ENCODE results near the gene ZNF474. TPM values are rescaled to one million over a fixed set of nuclear protein-coding genes. Genes with fewer than 3 reads are reported as not detected.

Gene ZNF474
- total RNA-seq, 1 experiment from 2014 or later, result not detected

DNA sequence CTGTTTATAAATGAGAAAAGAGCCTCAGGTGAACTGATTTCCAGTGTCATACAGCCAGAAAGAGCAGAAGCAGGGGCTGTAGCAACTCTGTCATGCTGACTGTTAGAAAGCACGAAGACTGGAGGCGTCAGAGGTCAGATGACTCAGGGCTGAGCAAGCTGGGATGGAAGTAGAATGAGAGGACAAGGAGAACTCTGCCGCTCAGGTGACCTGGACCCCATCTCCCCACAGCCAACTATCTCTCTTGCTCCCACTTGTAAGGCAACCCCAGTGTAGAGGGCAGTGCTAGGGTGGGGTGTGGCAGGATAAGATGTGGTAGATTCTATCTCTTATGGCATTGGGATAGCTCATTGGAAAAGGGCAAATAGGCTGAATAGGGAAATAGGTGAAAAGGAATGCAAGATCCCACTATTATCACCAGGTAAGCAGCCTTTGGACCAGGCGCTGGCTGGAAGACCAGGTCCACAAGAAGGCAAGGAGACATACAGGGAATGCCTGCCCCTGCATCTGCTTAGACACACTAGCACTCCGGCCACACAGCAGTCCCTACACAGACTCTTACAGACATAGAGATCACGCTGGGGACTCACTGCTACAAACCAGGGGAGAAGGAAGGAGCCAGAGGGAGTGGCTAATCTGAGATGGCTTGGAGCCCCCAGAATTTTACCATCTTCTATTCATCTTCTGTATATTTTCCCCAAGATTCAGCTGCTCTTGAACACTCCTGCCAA, 30.1 kb upstream of the ZNF474 start (continued):
- TF ChIP-seq, protein P1, sequence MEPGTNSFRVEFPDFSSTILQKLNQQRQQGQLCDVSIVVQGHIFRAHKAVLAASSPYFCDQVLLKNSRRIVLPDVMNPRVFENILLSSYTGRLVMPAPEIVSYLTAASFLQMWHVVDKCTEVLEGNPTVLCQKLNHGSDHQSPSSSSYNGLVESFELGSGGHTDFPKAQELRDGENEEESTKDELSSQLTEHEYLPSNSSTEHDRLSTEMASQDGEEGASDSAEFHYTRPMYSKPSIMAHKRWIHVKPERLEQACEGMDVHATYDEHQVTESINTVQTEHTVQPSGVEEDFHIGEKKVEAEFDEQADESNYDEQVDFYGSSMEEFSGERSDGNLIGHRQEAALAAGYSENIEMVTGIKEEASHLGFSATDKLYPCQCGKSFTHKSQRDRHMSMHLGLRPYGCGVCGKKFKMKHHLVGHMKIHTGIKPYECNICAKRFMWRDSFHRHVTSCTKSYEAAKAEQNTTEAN (CRISPR knock-in tag; IDR thresholded peaks at IDR 0.05), result no peak
- TF ChIP-seq TCF7 (CRISPR knock-in tag; IDR thresholded peaks at IDR 0.05; ENCODE audit: low read depth) (no peak), FOXK1 (CRISPR knock-in tag; IDR thresholded peaks at IDR 0.05) (no peak), GABPB1 (CRISPR knock-in tag; IDR thresholded peaks at IDR 0.05) (no peak), CBFB (CRISPR knock-in tag; IDR thresholded peaks at IDR 0.05; ENCODE audit: low read depth) (no peak), KAT7 (CRISPR knock-in tag; IDR thresholded peaks at IDR 0.05; ENCODE audit: borderline replicate concordance) (no peak)
- TF ChIP-seq, protein P2, sequence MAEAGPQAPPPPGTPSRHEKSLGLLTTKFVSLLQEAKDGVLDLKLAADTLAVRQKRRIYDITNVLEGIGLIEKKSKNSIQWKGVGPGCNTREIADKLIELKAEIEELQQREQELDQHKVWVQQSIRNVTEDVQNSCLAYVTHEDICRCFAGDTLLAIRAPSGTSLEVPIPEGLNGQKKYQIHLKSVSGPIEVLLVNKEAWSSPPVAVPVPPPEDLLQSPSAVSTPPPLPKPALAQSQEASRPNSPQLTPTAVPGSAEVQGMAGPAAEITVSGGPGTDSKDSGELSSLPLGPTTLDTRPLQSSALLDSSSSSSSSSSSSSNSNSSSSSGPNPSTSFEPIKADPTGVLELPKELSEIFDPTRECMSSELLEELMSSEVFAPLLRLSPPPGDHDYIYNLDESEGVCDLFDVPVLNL (CRISPR knock-in tag; IDR thresholded peaks at IDR 0.05; ENCODE audit: borderline replicate concordance, low read depth), result no peak
- TF ChIP-seq, protein P3, sequence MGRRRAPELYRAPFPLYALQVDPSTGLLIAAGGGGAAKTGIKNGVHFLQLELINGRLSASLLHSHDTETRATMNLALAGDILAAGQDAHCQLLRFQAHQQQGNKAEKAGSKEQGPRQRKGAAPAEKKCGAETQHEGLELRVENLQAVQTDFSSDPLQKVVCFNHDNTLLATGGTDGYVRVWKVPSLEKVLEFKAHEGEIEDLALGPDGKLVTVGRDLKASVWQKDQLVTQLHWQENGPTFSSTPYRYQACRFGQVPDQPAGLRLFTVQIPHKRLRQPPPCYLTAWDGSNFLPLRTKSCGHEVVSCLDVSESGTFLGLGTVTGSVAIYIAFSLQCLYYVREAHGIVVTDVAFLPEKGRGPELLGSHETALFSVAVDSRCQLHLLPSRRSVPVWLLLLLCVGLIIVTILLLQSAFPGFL (CRISPR knock-in tag; IDR thresholded peaks at IDR 0.05; ENCODE audit: borderline replicate concordance), result no peak

DNA sequence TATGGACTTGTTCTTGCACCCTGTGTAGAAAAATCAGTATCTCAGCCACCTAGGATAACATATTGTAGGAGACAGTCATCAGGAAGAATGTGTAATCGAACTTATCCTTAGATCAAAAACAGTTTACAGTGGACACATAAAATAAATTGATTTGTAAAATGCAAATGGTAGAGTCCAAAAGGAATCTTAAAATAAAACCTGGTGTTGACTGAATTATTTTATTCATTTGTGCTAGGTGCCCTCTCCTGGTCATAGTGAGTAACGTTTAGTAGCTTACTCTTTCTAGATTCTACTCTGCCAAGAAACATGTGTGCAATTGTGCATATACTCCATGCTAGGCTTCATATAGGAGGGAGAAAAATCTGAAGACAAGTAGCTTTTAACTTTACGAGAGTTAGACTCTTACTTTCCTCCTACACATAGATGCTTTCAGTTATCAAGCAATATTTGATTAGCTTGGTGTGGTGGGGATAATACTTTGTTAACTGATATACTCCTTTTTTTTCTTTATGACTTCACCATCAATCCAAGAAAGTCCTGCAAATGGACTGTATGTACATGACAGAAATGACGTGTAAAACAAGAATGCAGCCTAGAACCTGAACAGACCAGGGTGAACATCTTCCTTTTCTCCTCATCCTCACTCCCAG, 27.6 kb upstream of the ZNF474 start:
- ChIA-PET CTCF (interaction anchor here (0.6 to 3.5 kb wide), 19 partner anchors 9 to 135 kb away, joined by 3 to 32 read pairs (median 4); partner anchors contain the start of genes LOX and ZNF474), POLR2A (no interaction called here)
- DNase-seq (ENCODE audit: low spot score), result no peak
- TF ChIP-seq, protein P4, sequence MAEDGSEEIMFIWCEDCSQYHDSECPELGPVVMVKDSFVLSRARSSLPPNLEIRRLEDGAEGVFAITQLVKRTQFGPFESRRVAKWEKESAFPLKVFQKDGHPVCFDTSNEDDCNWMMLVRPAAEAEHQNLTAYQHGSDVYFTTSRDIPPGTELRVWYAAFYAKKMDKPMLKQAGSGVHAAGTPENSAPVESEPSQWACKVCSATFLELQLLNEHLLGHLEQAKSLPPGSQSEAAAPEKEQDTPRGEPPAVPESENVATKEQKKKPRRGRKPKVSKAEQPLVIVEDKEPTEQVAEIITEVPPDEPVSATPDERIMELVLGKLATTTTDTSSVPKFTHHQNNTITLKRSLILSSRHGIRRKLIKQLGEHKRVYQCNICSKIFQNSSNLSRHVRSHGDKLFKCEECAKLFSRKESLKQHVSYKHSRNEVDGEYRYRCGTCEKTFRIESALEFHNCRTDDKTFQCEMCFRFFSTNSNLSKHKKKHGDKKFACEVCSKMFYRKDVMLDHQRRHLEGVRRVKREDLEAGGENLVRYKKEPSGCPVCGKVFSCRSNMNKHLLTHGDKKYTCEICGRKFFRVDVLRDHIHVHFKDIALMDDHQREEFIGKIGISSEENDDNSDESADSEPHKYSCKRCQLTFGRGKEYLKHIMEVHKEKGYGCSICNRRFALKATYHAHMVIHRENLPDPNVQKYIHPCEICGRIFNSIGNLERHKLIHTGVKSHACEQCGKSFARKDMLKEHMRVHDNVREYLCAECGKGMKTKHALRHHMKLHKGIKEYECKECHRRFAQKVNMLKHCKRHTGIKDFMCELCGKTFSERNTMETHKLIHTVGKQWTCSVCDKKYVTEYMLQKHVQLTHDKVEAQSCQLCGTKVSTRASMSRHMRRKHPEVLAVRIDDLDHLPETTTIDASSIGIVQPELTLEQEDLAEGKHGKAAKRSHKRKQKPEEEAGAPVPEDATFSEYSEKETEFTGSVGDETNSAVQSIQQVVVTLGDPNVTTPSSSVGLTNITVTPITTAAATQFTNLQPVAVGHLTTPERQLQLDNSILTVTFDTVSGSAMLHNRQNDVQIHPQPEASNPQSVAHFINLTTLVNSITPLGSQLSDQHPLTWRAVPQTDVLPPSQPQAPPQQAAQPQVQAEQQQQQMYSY (CRISPR knock-in tag; IDR thresholded peaks at IDR 0.05), result no peak
- TF ChIP-seq SMAD3 (CRISPR knock-in tag; IDR thresholded peaks at IDR 0.05; ENCODE audit: borderline replicate concordance), result no peak
- TF ChIP-seq PRRX2 (CRISPR knock-in tag; IDR thresholded peaks at IDR 0.05), result no peak
- TF ChIP-seq JUN (CRISPR knock-in tag; IDR thresholded peaks at IDR 0.05), result no peak
- no peak for TF ChIP-seq ZNF671 (CRISPR knock-in tag; IDR thresholded peaks at IDR 0.05)
- no peak for TF ChIP-seq ESRRA (CRISPR knock-in tag; IDR thresholded peaks at IDR 0.05; ENCODE audit: borderline replicate concordance)
- TF ChIP-seq JAZF1 (CRISPR knock-in tag; IDR thresholded peaks at IDR 0.05), result no peak
- TF ChIP-seq, protein P5, sequence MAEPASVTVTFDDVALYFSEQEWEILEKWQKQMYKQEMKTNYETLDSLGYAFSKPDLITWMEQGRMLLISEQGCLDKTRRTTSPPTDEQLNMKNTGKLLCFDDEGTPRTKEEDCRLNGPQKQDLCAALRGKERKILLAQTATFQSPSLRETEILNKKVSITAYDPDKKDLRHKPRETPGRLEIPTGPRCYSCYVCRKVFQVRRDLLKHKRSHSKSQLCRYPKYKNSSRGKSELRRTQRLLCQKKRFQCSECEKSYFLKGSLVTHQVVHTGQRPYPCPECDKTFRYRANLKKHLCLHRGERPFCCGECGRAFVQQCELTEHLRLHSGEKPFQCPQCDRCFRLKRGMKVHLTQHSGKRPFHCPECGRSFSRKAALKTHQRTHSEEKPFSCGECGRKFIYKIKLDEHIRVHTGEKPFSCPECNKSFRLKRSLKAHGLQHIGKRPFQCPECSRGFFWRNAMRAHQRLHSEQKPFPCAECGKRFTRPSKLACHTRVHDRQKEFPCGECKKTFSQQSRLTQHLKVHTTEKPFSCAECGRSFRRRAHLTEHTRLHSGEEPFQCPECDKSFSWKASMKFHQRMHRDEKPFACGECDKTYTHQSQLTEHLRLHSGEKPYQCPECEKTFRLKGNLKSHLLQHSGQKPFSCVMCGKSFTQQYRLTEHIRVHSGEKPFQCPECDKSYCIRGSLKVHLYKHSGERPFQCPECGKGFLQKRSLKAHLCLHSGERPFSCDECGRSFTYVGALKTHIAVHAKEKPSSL (CRISPR knock-in tag; conservative IDR thresholded peaks at IDR 0.05), result no peak
- TF ChIP-seq GABPB1 (CRISPR knock-in tag; IDR thresholded peaks at IDR 0.05), result no peak
- no peak for TF ChIP-seq GTF2I (CRISPR knock-in tag; conservative IDR thresholded peaks at IDR 0.05)
- TF ChIP-seq, protein P6, sequence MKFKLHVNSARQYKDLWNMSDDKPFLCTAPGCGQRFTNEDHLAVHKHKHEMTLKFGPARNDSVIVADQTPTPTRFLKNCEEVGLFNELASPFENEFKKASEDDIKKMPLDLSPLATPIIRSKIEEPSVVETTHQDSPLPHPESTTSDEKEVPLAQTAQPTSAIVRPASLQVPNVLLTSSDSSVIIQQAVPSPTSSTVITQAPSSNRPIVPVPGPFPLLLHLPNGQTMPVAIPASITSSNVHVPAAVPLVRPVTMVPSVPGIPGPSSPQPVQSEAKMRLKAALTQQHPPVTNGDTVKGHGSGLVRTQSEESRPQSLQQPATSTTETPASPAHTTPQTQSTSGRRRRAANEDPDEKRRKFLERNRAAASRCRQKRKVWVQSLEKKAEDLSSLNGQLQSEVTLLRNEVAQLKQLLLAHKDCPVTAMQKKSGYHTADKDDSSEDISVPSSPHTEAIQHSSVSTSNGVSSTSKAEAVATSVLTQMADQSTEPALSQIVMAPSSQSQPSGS (CRISPR knock-in tag; IDR thresholded peaks at IDR 0.05; ENCODE audit: borderline replicate concordance, low read depth), result no peak
- TF ChIP-seq, protein P7, sequence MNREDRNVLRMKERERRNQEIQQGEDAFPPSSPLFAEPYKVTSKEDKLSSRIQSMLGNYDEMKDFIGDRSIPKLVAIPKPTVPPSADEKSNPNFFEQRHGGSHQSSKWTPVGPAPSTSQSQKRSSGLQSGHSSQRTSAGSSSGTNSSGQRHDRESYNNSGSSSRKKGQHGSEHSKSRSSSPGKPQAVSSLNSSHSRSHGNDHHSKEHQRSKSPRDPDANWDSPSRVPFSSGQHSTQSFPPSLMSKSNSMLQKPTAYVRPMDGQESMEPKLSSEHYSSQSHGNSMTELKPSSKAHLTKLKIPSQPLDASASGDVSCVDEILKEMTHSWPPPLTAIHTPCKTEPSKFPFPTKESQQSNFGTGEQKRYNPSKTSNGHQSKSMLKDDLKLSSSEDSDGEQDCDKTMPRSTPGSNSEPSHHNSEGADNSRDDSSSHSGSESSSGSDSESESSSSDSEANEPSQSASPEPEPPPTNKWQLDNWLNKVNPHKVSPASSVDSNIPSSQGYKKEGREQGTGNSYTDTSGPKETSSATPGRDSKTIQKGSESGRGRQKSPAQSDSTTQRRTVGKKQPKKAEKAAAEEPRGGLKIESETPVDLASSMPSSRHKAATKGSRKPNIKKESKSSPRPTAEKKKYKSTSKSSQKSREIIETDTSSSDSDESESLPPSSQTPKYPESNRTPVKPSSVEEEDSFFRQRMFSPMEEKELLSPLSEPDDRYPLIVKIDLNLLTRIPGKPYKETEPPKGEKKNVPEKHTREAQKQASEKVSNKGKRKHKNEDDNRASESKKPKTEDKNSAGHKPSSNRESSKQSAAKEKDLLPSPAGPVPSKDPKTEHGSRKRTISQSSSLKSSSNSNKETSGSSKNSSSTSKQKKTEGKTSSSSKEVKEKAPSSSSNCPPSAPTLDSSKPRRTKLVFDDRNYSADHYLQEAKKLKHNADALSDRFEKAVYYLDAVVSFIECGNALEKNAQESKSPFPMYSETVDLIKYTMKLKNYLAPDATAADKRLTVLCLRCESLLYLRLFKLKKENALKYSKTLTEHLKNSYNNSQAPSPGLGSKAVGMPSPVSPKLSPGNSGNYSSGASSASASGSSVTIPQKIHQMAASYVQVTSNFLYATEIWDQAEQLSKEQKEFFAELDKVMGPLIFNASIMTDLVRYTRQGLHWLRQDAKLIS (CRISPR knock-in tag; IDR thresholded peaks at IDR 0.05; ENCODE audit: borderline replicate concordance), result no peak

More for the DNA sequence above, 27.6 kb upstream of the ZNF474 start:
- Mint-ChIP-seq H3K4me3 (no peak overlapping the region), H3K9me3 (no peaks in the 10 kb centered on the region), H3K36me3 (no peaks in the 10 kb centered on the region), H3K27ac (no peak overlapping the region), H3K27me3 (ENCODE audit: low read depth) (no peaks in the 10 kb centered on the region), H3K4me1 (peaks cover 24% of the 10 kb centered on the region)
- peak; percentile 53 for ATAC-seq

All from WTC11 (cell line).